NCI-H82 treated with DMSO at 0.1 percent for 48 hours (cell line): ENCODE data around the gene FBXL17.
A peak's percentile ranks its signal among the peaks of the same experiment; 100 is the strongest.

Source experiments
- DNase-seq: peaks from one replicate; lab custom pipeline; 2025; ENCODE audit not compliant: unreplicated experiment; lab: John Stamatoyannopoulos, UW

The FBXL17 gene

GRCh38 chr5:108016101-108016500, 365.8 kb downstream of the FBXL17 start:
- DNase-seq = no peak

GRCh38 chr5:108006791-108007190, 375.1 kb downstream of the FBXL17 start:
- DNase-seq = no peak

DNA sequence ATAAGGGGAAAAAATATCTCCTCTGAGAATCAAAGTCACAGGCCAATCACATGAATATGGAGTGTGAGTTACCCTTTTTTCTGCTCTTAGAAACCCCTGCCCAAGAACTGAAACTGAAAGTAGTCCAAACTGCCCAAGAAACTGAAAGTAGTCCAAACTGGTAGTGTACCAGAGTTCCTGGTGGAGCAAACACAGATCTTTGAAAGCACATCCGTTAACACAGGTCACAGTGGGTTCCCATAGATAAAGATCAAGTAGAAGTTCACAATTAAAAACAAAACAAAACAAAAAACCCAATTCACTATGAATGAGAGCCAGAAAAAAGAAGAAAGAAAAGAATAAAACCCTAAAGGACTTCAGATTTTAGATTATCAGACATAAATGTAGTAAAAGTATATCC, 378.7 kb downstream of the FBXL17 start:
- no peak for DNase-seq

DNA sequence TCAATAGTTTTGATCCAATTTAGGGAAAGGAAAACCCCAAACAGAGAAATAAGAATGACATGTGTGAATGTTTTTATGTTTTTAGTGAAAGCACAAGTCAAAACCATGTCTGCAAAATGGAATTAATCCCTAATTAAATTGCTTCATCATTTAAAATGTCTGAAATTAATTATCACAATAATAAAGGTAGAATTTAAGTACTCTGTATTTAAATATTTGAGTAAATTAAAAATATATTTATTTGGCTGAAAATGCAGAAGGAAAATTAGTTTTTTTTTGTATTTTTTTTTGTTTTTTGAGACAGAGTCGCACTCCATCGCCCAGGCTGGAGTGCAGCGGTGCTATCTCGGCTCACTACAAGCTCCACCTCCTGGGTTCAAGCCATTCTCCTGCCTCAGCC, 380.7 kb downstream of the FBXL17 start:
- no peak for DNase-seq

DNA sequence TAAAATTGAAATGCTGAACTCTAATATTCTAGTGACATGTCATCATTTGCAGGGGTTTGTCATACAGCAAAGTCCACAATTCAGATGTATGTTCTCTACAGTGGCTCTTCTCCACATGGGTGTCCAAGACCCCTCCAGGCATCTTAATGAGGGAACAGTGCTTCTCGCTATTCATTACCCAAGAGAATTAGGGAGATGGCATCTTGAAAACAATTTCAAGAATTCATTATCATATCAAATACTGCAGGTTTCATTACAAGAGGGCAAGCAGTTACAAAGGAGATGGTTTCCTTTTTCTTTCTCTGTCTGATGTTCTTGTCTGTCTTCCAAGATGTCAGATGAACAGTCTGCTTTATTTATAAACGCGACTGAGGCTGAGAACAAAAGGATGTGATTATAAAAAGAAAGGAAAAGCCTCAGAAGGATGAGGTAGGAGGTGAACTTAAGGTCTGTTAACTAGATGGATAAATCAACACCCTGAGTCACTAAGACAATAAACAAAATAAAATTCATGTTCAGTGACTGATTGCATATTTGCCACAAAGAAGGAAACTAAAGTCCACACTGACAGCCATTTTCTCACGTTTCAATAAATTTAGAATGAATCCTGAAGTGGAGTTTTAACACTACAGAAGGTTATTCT, 384.4 kb downstream of the FBXL17 start:
- DNase-seq = no peak

DNA sequence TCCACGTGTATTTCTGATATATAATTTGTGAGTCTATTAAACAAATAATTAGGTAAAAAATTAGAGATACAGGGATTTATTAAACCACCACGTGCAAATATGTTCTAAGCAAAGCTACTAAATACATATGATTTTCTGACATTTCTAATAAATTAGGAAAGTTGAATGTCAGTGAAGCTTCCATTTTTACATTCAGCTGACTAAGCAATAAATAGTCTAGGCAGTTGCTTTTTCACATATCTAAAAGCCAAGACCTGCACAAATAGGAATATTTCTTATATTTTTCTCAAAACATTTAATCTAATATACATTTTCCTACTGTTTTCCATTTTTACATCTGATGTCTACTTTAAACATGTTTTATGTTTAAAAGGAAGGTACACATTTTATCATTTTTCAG, 388.6 kb downstream of the FBXL17 start:
- no peak for DNase-seq

GRCh38 chr5:107990881-107991810, 390.8 kb downstream of the FBXL17 start:
- no peak for DNase-seq

DNA sequence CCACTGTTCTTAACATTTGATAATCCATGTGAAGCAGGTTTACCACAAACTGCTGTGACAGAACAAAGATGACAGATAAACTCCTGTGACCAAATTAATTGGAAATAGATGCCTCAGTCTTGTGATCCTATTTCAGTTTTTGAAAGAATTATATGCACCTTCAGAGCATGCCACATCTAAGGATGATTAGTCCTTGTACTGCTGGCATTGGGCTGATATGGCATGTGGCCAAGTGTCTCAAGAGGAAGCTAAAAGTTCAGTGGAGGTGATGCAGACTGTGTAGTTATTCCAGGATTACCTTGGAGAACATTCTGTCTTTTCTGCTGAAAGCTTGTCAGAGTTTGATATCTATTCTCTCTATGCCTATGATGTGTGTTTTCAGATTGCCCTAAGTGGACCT, 396.8 kb downstream of the FBXL17 start:
- DNase-seq = no peak

DNA sequence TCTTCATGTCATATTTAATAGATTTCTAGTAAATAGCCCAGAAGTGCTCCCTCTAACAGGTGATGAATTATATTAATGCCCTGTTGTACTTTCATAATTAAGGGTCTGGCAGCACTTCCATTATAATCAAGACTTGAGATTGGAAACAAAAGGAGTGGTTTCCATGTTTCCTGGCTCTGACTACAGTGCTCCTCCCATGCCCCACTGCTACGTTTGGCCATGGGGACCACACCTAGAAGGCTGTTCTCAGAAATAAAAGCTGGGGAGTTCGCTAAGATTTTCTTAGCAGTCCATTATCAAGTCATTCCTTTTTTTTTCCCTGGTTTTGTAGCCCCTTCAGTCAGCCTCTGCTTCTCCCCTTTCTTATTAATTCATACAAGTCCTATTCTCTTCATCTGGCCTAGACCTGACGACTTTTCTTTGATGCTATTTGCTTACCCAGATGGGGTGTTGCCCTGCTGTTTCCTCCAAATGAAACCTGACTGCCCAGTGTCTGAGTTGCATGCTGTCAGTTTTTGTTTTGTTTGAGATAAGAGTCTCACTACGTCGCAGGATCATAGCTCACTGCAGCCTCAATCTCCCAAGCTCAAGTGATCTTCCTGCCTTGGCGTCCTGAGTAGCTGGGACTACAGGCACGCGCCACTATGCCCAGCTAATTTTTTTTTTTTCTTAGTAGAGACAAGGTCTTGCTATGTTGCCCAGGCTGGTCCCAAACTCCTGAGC, 399.0 kb downstream of the FBXL17 start:
- no peak for DNase-seq

- DNase-seq = no peak
Observed at GRCh38 chr5:107980923-107981692, 400.8 kb downstream of the FBXL17 start.

DNA sequence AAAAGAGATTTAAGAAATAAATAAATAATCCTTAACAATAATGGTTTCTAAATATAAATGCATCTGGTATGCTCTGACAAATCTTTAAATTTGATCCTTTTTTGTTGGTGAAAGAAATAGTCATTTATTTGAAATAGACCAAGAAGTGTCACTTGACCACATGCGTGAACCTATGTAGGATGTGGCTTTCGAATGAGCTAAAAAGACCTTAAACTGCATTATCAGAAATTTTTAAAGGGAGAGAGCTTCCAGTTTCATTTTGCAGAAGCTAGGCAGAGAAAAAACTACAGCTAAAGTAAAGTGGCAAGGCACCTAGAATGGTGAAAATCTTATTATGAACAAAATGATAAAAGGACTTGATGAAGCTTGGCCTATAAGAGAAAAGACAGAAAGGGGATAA, 402.0 kb downstream of the FBXL17 start:
- DNase-seq = no peak

DNA sequence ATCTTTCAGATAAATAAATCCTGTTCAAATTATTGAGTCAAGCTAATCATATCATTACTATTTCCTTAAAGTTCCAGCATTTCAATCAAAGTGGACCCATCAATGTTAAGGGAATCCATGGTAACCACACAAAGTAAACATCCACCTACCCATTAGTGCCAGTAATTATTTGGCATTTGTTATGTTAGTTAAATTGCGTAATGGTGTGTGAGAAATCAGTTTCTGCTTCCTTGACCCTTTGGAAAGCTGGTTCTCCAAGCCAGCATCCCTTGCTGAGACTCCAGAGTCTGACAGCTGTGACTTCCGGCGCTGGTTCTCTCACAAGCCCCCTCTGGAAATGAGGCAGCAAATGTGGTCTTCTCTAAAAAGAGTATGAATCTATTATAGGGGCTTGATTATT, 402.6 kb downstream of the FBXL17 start:
- DNase-seq = no peak

DNA sequence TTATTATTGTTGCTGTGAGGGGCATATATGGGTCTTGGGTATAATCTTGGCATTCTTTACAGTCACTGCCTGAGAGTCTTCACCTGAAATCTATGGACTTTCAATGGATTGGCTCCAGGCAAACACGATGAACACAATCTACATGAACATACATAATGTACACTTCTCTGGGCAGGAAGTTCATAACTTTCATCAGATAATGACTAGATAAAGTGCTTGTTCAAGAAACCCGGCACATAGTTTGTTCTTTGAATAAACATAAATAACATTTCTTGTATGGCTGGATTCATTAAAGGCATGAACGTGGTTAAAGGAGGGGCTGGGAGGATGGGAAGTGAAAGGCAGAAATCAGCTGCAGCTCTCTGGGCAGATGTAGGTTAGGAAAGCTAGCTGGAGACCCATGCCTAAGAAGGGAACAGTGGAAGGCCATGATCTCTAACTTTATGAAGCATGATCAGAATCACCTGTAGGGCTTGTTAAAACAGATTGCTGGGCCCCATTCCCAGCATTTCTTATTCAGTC, 404.3 kb downstream of the FBXL17 start:
- no peak for DNase-seq

- no peak for DNase-seq
Observed at GRCh38 chr5:107975568-107975967, 406.3 kb downstream of the FBXL17 start.

DNA sequence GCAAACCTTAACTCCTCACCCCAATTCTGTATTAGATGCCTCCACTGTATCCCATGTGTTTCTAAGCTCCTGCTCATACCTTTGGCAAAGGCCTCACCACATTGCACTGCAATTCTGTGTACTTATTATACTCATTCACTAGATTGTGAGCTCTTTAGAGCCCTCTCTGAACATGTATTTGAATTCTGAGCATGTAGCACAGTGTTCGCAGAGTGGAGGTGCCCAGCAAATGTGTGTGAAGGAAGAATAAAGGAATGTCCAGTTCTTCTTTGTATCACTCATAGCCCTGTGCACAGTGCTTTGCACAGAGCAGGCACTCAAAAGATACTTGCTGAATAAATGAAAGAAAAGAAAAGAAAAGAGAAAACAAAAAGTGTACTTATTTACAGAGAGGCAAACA, 410.1 kb downstream of the FBXL17 start:
- DNase-seq = no peak

DNA sequence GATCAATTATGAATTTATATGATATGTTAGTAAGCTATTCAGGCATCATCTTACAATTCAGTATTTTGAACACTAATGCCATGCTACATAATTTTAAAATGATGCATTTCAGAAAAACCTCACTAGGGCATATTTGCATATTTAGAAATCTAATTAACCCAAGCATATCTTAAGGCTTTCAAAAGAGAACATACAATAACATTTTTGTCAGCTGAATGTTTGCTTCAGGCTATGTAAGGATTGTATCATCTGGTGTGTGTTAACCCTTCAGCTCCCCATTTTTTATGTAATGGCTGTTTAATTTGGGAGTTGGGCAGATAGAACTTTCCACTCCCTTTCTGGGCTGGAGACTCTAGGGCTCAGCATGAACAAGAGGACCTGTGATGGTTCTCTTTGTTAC, 412.1 kb downstream of the FBXL17 start:
- no peak for DNase-seq

GRCh38 chr5:107968998-107969397, 412.9 kb downstream of the FBXL17 start:
- DNase-seq = no peak

- DNase-seq = no peak
Observed at GRCh38 chr5:107968406-107968843, 413.5 kb downstream of the FBXL17 start.

DNA sequence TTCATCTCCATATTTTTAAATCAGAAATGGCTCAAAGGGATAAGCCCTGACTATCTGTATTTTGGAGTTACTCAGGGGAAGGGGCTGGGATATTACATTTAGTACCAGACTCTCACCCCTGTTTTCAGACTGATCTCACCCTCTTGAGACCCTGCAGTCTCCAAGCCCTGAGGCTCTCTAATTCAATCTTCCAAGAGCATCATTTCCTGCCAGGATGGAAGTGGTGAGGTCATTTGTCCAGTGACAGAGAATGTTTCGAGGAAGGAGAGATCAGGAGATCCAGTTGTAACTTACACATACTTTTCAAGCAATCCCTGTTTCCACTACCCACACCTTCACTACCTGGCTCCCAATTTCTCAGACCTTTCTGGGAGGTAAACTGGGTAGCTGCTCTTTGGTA, 415.7 kb downstream of the FBXL17 start:
- no peak for DNase-seq

DNA sequence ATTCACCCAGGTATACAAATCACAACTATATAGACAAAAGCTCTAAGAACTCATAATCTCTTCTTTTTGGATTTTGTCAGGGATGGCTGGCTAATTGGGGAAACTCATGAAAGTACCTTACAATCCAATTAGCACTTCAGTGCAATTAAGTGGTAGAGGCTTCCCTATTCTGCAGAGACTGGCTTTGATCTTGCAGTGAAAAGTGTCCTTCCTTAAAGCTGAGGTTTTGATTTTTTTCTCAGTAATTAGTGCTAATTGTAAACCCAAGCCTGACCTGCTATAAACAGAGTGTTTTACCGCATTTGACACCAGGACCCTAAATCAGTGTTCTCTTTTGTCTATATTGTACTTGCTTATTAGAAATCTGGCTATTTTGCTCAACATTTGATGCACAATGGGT, 417.2 kb downstream of the FBXL17 start:
- DNase-seq = peak; percentile 87
